ENCODE measurements around the gene SELL.
"Not testable (repeated sequence)": the region's sequence is repeated elsewhere in the genome, so short reads cannot be mapped to it uniquely, and the experiment has no call there.

Gene SELL

GRCh38 chr1:169667699-169668596 lies 43.5 kb downstream of the SELL start:
- not testable (repeated sequence) for DNase-seq (ENCODE audit: low read depth)

- not testable (repeated sequence) for DNase-seq (ENCODE audit: low read depth)
Measured at GRCh38 chr1:169667227-169667639, 44.2 kb downstream of the SELL start.

- not testable (repeated sequence) for DNase-seq (ENCODE audit: low read depth)
Measured at GRCh38 chr1:169662680-169663079, 48.7 kb downstream of the SELL start.

- DNase-seq (ENCODE audit: low read depth), result not testable (repeated sequence)
Measured at GRCh38 chr1:169661066-169661465, 50.4 kb downstream of the SELL start.

GRCh38 chr1:169658777-169659176 lies 52.6 kb downstream of the SELL start:
- DNase-seq (ENCODE audit: low read depth), result not testable (repeated sequence)

- no peak for DNase-seq (ENCODE audit: low read depth)
Measured at GRCh38 chr1:169653873-169654272, 57.5 kb downstream of the SELL start.

- DNase-seq (ENCODE audit: low read depth), result no peak
Measured at GRCh38 chr1:169651035-169651434, 60.4 kb downstream of the SELL start.

GRCh38 chr1:169650551-169650950 lies 60.9 kb downstream of the SELL start:
- no peak for DNase-seq (ENCODE audit: low read depth)

- no peak for DNase-seq (ENCODE audit: low read depth)
Measured at GRCh38 chr1:169648709-169649108, 62.7 kb downstream of the SELL start.

- DNase-seq (ENCODE audit: low read depth), result no peak
Measured at GRCh38 chr1:169648187-169648586, 63.2 kb downstream of the SELL start.

GRCh38 chr1:169647512-169647911 lies 63.9 kb downstream of the SELL start:
- DNase-seq (ENCODE audit: low read depth), result no peak

- no peak for DNase-seq (ENCODE audit: low read depth)
Measured at GRCh38 chr1:169644297-169644696, 67.1 kb downstream of the SELL start.

All from stimulated activated CD8-positive, alpha-beta memory T cell treated with anti-CD3 and anti-CD28 coated beads, Interleukin-4, amount 100 ng/mL, for 24 hours (primary cell).